ENCODE data around the gene RAP2B. TPM values are rescaled to one million over a fixed set of nuclear protein-coding genes. Genes with fewer than 3 reads are reported as not detected.

Gene RAP2B
- total and polyA plus RNA-seq, 2 donors (not counting 3 experiments of a cell fraction or from before 2014, with no cell fraction given) = 8.3 to 27.5 TPM

DNA sequence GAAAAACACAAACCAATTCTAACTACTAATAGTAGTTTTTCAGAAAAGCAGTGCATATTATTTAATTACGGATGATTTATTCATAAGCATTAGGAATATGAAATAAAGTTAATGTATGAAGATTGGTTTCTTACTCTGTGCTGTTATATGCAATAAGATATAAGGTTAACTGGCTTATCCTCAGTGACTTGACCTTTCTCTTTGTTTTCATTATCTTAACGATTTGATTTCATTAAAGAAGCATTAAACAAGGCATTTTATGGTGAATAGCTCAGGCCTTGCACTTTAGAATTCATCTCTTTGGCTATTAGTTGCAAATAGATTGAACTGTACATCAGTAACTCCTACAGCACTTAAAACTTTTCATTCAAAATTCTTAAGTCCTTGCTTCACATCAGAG, 28.9 kb downstream of the RAP2B start:
- intact Hi-C loops (cut with micrococcal nuclease) = no loop called here
- Histone ChIP-seq H3K79me2 (ENCODE audit: control insufficient read depth, insufficient read depth, low read length) (no peaks in the 10 kb centered on the region), H3K9me1 (replicated peaks; ENCODE audit: control insufficient read depth, extremely low read depth, insufficient read depth, low read length) (no peaks in the 10 kb centered on the region), H3K36me3 (ENCODE audit: control insufficient read depth in 2 of 2, extremely low read depth in 1 of 2, insufficient read depth in 2 of 2, low read length in 2 of 2) (no peaks in the 10 kb centered on the region), H3K9ac (replicated peaks; ENCODE audit: extremely low read depth, insufficient read depth, low read length) (no peak overlapping the region), H3K27ac (ENCODE audit: insufficient read depth, low read depth, low read length) (no peak overlapping the region), H4K20me1 (replicated peaks; ENCODE audit: control insufficient read depth, extremely low read depth, insufficient read depth, low read length) (no peaks in the 10 kb centered on the region), H3K27me3 (ENCODE audit: control insufficient read depth in 2 of 2, insufficient read depth in 2 of 2, low read length in 2 of 2) (no peaks in the 10 kb centered on the region), H3K4me1 (ENCODE audit: control insufficient read depth, extremely low read depth, insufficient read depth, low read length) (no peaks in the 10 kb centered on the region), H3K9me3 (replicated peaks; ENCODE audit: control insufficient read depth, insufficient read depth, low read length) (no peaks in the 10 kb centered on the region), H2AFZ (ENCODE audit: low read depth, low read length) (no peak overlapping the region), H3K4me3 (replicated peaks in 1 of 3; ENCODE audit: insufficient read depth in 1 of 3, low read depth in 1 of 3, low read length in 3 of 3) (no peak overlapping the region), H3K4me2 (ENCODE audit: insufficient read depth, low read length) (no peak overlapping the region)
- dilution Hi-C loops (cut with MboI; ENCODE audit: extremely low pct_ligation_motif_present, low sequenced_read_pairs) = no loop called here
- FAIRE-seq (no peak), DNase-seq (ENCODE audit: low read depth, low spot score) (no peak)
- ChIA-PET CTCF (interaction anchor here (1.0 kb wide), 1 partner anchor 31 kb away, joined by 4 read pairs; no protein-coding TSS in a partner anchor), POLR2A (no interaction called here)
- TF ChIP-seq POLR2A (IDR thresholded peaks at IDR 0.05; ENCODE audit: low read depth, low read length) = no peak
- no peak for TF ChIP-seq GATA2 (IDR thresholded peaks at IDR 0.05; ENCODE audit: insufficient read depth, insufficient read length, low read depth, low read length)
- TF ChIP-seq, protein P1, sequence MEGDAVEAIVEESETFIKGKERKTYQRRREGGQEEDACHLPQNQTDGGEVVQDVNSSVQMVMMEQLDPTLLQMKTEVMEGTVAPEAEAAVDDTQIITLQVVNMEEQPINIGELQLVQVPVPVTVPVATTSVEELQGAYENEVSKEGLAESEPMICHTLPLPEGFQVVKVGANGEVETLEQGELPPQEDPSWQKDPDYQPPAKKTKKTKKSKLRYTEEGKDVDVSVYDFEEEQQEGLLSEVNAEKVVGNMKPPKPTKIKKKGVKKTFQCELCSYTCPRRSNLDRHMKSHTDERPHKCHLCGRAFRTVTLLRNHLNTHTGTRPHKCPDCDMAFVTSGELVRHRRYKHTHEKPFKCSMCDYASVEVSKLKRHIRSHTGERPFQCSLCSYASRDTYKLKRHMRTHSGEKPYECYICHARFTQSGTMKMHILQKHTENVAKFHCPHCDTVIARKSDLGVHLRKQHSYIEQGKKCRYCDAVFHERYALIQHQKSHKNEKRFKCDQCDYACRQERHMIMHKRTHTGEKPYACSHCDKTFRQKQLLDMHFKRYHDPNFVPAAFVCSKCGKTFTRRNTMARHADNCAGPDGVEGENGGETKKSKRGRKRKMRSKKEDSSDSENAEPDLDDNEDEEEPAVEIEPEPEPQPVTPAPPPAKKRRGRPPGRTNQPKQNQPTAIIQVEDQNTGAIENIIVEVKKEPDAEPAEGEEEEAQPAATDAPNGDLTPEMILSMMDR (IDR thresholded peaks at IDR 0.05; ENCODE audit: extremely low read depth in 1 of 2, insufficient read depth in 1 of 2, low read depth in 1 of 2, low read length in 2 of 2) = no peak
- TF ChIP-seq FOS (IDR thresholded peaks at IDR 0.05; ENCODE audit: borderline replicate concordance, insufficient read depth, low read length) = no peak
- TF ChIP-seq MAX (IDR thresholded peaks at IDR 0.05; ENCODE audit: insufficient read depth, insufficient read length) = no peak
- TF ChIP-seq POLR2AphosphoS5 (IDR thresholded peaks at IDR 0.05; ENCODE audit: insufficient read depth, low read depth, low read length) = no peak
- TF ChIP-seq JUN (IDR thresholded peaks at IDR 0.05; ENCODE audit: borderline replicate concordance, insufficient read depth, insufficient read length, low read depth) = no peak
- TF ChIP-seq EZH2 (IDR thresholded peaks at IDR 0.05; ENCODE audit: borderline replicate concordance, low read depth, low read length, severe bottlenecking) = no peak
- no peak for TF ChIP-seq MYC (IDR thresholded peaks at IDR 0.05; ENCODE audit: low read depth, low read length)
- no TSS peak for BruUV-seq (replicated peaks)

All from endothelial cell of umbilical vein (primary cell).